IPS-18c (cell line): ENCODE results near the gene ZNF628.
"Not testable (repeated sequence)": the region's sequence is repeated elsewhere in the genome, so short reads cannot be mapped to it uniquely, and the experiment has no call there.

ENCODE experiments used
- H3K4me3 ChIP-seq: 2 replicates; pipeline ENCODE4 v1.7.0; 2013; ENCODE audit warnings: low read depth, mild to moderate bottlenecking, low read length, moderate library complexity; ENCODE audit not compliant: insufficient read depth
- H3K9me3 ChIP-seq: one replicate; pipeline ENCODE4 v1.6.1; 2013; ENCODE audit warnings: mild to moderate bottlenecking, low read length, moderate library complexity; ENCODE audit not compliant: control insufficient read depth, insufficient read depth

Gene ZNF628

DNA sequence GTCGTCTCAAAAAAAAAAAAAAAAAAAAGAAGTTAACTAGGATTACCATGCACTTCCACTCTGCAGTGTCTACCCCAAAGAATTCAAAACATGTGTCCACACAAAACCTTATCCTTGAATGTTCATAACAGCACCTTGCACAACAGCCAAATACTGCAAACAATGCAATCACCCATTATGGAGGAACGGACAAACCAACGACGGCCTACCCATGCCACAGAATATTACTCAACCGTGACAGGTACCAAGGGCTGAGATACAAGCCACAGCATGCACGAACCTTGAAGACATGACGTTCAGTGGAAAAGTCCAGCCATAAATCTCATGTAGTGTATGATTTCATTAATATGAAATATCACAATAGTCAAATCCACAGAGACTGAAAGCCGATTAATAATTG lies 30.4 kb upstream of the ZNF628 start:
- Histone ChIP-seq H3K4me3 (no peak overlapping the region), H3K9me3 (no peaks in the 10 kb centered on the region)

DNA sequence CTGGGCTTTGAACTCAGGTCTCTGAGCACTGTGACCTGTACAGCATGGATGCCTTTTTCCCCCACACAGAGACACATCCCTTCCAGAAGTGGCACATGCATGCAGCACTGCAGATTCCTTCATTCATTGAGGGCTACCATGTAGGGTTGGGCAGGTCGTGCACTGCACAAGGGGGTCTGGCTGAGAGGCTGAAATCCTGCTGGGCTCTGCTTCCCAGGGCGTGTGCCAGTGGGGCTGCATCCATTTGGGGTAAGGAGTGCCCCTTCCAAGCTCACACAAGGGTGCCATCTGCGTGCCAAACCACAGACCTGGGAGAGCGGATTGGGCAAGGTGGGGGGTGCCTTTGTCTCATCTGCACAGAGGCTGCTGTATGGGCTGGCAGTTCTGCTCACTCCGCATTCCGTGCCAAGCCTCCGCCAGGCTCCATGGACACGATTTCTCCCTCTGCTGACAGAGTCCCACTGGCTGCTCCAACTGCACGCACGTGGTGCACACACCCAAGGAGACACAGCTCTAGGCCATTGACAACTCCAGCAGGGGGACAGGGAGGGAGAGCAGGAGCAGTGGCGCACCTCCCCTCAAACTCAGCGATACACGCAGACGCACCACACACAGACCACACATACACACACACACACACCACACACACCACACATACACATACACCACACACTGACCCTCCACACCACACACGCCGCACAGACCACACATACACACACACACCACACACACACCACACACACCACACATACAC lies 28.8 kb upstream of the ZNF628 start:
- H3K4me3 ChIP-seq: no peak overlapping the region; the same call in 1 of the 2 replicates
- H3K9me3 ChIP-seq: no peaks in the 10 kb centered on the region

DNA sequence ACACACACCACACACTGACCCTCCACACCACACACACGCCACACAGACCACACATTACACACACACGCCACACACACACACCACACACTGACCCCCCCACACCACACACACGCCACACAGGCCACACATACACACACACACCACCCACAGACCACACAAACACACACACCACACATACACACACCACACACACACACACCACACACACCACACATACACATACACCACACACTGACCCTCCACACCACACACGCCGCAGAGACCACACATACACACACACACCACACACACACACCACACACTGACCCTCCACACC lies 28.3 kb upstream of the ZNF628 start:
- H3K9me3 ChIP-seq, H3K4me3 ChIP-seq: not testable (repeated sequence)

DNA sequence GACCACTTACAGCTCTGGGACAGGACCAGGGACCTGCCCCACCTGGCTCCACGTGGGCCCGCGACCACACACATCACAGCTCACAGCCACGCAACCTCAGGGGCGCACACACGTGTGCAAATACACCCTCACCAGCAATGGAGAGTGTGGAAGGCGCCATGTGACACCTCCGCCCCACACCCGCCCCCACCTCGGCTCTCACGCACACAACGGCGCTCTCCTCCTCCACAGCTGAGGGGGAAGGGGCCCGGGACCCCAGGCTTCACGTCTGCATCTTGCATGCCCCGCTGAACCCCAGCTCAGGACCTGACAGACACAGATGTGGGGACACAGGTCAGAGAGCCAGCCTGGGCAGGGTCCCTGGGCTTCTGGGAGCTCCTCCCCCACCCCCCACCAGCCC lies 26.9 kb upstream of the ZNF628 start:
- H3K9me3 ChIP-seq: no peaks in the 10 kb centered on the region
- H3K4me3 ChIP-seq: no peak overlapping the region

DNA sequence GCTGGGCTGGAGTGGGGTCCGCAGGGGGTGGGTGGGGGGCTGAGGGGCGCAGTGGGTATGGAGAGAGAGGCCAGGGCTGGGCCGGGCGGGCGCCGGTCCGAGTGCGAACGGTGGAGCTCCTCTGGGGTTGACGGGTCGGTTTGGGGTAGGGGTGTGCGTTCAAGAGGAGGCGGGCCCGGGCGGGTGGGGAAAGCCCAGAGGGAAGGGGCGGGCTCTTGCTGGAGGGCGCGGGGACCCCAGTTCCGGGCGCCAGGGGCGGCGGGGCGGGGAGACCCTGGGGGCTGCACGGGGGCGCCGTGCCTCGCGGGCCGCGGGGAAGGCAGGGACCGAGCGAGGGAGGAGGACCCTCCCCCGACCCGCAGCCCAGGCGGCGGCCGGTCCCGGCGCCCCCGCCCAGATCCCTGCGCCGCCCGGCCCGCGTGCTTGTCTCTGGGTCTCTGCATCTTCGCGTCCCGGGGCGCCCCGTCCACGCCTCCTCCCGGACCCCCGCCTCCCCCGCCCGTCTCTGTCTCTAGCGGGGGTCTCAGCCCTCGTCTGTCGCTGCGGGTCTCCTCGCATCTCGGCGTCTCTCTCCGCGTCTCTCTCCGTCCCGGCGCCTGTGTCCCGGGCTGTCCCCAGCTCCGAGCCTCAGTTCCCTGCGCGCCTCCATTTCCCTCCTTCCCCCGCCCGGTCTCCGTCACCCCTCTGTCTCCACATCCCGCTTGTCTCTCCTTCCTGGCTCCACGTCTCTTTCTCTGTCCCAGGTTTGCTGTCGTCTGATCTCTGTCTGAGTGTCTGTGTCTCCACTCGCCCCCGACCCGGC lies 25.1 kb upstream of the ZNF628 start:
- H3K4me3 ChIP-seq: peak overlapping the region; percentile 38

DNA sequence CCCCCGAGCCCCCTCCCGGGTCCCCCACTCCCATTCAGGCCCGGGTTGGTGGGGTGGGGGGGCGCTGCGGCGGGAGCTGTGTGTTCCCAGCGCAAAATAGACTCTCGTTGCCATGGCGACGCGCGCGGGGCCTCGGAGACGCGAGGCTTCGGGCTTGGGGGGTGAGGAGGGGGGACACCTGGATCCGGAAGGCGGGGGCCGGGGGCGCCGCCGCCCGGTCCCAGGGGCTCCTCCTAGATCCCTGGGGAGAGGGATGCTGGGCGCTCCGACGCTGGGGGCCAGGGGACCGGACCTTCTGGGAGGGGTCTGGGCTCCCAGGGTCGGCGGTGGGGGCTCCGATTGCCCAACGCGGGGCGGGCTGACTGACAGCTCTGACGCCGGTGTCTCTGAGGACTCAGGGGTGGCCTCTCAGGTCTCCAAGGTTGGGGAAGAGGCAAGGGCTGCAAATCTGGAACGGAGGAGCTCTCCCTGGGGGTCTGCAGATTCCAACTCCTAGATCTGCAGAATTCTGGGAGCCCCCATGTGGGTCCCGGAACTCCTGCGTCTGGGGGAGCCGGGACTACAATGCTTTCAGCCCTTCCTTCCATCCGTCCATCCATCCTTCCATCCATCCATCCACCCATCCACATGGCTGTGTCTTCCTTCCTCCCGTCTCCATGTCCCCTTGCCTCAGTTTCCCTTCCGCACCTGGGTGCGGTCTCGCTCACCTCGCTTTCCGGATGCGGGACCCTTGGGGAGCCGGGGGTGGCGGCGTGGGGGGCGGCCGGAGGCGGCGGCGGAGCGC lies 24.3 kb upstream of the ZNF628 start:
- peak overlapping the region; percentile 34 for H3K4me3 ChIP-seq

More for the DNA sequence above, 25.1 kb upstream of the ZNF628 start:
- no peaks in the 10 kb centered on the region for H3K9me3 ChIP-seq

DNA sequence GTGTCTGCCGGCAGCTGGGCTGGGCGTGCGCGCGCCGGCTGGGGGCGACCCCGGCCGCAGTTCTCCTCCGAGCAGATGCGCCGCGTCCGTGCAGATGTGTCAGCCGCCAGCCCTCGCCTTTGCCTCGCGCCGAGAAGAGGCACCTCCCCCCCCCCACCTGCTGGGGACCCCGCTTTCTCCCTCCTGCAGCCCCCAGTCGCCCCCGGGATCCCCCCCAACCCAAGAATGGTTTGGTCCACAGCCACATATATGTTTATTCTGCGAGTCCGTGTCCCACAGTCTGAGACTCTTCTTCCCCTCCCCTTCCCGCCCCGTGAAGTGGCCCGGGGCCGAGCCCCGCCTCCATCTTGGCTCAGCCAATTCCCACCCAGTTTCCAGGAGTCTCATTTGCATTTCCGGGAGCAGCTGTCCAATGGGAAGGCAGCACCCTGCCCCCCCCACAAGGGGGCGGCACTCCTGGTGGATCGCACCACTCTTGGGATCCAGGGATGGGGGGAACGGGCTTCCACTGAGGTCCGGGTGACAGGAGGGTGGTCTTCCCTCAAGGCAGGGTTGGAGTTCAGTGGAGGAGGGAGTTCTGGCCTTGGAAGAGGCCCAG lies 23.6 kb upstream of the ZNF628 start:
- no peaks in the 10 kb centered on the region for H3K9me3 ChIP-seq
- H3K4me3 ChIP-seq: peak overlapping the region; percentile 34; the same call in 1 of the 2 replicates

More for the DNA sequence above, 24.3 kb upstream of the ZNF628 start:
- no peaks in the 10 kb centered on the region for H3K9me3 ChIP-seq

DNA sequence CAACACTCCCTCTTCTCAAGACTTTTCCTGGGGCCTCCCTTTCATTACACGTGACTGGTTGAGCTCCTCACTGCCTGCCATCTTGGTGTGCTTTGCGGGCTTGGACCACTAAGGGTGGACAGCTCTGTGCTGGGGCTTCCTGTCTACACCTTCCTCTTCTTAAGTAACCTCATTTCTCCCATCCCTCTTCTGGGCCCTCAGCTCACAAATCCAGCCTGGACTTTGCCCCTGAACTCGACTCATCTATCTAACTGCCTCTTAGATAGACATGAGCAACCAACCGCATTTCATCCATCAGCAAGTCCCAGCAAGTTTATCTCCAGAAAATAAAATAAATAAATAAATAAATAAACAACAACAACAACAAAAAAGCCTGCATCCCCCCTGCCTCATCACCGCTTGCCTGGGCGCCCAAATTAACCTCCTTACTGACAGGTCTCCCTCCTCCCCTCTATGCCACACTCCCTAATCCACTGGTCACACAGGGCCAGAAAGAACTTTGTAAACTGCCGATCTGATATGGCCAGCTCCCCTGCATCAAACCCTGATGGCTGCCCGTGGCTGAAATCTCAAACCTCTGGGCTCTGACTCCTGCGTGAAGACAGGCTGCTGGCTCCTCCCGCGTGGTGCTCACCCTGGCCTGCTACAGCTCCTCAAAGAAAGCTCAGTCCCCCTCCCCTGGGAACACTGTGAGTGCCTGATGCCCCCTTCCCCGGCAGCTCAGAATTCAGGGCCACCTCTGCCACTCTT lies 22.7 kb upstream of the ZNF628 start:
- H3K9me3 ChIP-seq: no peaks in the 10 kb centered on the region
- no peak overlapping the region for H3K4me3 ChIP-seq

DNA sequence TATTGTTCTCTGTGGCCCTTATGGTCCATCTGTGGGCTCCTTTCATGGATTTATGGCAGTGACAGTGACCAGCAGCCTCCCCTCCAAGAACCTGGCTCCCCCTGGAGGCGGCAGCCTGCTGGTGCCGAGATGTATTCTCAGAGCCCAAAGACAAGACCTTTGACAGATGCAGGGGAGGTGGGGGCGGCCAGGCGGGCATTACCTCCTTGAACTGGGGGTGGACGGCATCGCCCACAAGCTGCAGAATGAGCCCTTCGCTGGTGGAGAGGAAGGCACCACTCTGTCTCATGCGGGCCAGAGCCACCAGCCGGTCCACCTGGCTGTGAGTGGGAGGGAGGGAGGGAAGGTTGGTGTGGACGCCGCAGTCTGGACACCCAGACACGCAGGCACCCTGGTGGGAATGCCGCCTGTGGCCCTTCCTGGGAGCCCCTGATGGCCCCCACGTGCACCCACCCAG lies 21.6 kb upstream of the ZNF628 start:
- Histone ChIP-seq H3K4me3 (no peak overlapping the region), H3K9me3 (no peaks in the 10 kb centered on the region)

DNA sequence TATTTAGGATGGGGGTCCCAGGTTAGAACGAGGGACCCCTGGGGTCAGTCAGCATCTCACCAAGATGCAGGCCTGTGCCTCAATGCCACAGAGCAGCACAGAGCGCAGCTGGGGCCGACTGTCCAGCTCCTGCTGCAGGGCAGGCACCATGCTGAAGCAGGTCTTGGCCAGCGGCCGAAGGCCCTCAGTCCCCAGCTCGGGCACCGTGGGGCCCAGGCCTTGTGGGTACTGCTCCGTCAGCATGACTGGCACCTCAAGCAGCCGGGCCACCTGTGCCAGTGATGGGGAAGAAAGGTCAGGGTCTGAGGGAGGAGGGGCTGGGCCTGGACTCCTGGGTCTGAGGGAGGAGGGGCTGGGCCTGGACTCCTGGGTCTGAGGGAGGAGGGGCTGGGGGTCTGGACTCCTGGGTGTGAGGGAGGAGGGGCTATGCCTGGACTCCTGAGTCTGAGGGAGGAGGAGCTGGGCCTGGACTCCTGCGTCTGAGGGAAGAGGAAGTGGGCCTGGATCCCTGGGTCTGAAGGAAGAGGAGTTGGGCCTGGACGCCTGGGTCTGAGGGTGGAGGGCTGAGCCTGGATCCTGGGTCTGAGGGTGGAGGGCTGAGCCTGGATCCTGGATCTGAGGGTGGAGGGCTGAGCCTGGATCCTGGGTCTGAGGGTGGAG lies 20.7 kb upstream of the ZNF628 start:
- no peaks in the 10 kb centered on the region for H3K9me3 ChIP-seq
- H3K4me3 ChIP-seq: no peak overlapping the region

DNA sequence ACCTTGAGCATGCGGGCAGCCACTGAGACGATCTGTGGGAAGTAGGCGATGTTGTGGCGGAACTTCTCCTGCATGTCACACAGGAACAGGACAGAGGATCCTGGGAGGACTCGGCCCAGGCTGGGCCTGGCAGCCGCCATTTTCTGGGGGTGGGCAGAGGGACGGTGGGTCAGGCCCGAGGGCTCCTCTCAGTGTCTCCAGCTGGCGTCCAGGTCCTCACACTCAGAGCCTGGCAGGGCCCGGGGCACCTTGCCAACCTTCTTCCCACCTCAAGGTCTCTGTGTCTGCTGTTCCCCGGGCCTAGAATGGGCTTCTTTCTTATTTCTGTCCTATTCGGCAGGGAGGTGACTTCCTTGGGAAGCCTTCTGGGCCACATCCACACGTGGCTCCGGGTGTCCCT lies 20.1 kb upstream of the ZNF628 start:
- Histone ChIP-seq H3K4me3 (no peak overlapping the region), H3K9me3 (no peaks in the 10 kb centered on the region)

DNA sequence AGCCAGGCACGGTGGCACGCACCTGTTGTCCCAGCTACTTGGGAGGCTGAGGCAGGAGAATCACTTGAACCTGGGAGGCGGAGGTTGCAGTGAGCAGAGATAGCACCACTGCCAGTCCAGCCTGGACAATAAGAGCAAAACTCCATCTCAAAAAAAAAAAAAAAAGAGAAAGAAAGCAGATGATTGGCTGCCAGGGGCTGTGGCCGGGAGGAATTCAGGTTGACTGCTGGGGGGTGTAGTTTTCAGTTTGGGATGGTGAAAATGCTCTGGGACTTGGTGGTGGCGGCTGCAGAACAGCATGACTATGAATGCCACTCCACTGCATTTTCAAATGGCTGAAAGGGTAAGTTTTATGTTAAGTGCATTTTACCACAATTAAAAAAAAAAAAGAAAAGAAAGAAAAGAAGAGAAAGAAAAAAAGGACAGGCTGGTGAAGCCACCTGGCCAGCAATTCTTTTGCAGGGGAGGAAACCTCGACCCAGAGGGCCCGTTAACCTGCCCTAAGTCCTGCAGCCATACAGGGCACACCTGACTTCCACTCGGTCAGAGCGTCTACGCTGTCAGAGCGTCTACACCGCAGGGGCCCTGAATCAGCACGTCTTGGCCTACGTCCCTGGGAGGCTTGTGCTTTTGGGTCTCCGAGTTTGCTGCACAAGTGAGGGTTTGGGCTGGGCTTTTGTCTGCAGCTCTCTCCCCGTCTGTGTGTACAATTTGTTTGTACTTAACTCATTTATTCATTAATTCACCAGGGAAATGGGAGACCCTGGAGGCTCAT lies 18.5 kb upstream of the ZNF628 start:
- H3K4me3 ChIP-seq: no peak overlapping the region
- no peaks in the 10 kb centered on the region for H3K9me3 ChIP-seq

DNA sequence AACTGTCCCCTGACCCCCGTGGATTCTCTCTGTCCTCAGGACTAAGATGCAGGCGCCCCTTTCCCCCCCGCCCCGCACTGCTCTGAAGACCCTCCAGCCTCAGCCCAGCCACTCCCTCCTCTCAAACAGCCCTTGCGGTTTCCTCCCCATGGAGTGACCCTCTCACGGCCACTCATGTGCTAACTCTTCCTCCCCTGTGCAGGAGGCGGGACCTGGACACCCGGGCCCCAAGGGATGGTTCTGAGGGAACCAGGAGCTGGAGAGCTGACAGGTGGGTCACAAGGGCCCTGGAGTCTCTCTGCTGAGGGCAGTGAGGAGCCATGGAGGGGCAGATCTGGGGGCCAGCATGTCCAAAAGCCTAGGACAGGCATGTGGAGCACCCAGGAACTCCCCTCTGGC lies 16.9 kb upstream of the ZNF628 start:
- Histone ChIP-seq H3K4me3 (no peak overlapping the region), H3K9me3 (no peaks in the 10 kb centered on the region)

DNA sequence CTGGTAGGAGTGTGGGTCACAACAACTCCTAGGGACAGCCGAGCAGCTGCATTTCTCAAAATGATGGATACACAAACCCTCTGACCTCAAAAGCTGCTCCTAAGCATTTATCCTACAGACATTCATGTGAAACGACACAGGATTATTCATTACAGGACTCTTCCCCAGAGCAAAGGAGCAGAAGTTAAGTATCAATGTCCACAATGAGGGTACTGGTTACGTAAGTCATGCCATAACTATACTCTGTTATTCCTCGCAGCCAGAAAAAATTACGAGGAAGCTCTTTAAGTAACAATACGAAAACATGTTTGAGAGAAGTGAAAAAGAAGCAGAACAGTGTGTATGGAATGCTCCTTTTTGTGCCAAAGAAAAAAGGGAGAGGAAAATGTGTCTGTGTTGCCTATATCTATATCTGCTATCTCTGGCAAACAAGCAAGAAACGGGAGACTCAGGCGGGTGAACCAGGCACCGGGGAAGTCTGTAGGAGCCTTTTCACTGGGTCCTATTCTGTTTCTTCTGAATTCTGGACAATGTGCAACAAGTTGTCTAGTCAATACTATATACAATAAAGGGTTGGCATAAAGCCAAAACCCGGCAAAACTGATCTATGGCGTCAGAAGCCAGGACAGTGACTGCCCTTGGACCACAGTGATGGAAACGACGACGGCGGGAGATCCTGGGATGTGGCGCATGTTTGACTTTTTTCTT lies 16.3 kb upstream of the ZNF628 start:
- Histone ChIP-seq H3K9me3 (no peaks in the 10 kb centered on the region), H3K4me3 (peak overlapping the region; percentile 86; the same call in 1 of the 2 replicates)

DNA sequence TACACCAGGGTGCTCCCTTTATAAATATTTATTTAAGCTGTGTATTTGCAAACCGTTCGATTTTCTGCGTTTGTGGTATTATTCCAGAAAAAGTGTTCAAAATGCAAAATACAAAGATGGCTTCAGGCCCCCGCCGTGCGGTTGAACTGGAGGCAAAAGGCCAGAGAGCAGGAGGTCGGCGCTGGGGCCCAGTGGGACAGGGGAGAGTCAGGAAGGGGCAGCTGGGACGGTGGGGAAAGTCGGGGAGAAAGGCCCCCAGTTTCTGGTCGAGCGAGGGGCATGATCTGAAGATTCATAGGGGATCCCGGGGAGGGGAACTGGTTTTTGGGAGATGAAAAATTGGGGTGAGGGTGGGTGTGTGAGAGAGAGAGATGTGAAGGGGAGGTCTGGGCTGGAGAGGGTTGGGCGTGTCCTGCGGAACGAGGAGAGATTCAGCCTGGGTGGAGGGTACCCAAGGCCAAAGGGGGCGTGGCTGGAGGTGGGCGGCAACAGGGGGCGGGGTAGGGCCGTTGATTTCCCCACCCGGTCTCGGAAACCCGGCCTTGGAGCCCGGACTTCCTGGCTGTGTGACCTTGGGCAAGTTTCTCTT lies 15.7 kb upstream of the ZNF628 start:
- Histone ChIP-seq H3K4me3 (peak overlapping the region; percentile 86), H3K9me3 (no peaks in the 10 kb centered on the region)
